ENCODE data around the gene ABCA8. TPM values are rescaled to one million over a fixed set of nuclear protein-coding genes. Genes with fewer than 3 reads are reported as not detected.

Gene ABCA8
- polyA plus RNA-seq, 1 experiment, result 13.8 TPM

DNA sequence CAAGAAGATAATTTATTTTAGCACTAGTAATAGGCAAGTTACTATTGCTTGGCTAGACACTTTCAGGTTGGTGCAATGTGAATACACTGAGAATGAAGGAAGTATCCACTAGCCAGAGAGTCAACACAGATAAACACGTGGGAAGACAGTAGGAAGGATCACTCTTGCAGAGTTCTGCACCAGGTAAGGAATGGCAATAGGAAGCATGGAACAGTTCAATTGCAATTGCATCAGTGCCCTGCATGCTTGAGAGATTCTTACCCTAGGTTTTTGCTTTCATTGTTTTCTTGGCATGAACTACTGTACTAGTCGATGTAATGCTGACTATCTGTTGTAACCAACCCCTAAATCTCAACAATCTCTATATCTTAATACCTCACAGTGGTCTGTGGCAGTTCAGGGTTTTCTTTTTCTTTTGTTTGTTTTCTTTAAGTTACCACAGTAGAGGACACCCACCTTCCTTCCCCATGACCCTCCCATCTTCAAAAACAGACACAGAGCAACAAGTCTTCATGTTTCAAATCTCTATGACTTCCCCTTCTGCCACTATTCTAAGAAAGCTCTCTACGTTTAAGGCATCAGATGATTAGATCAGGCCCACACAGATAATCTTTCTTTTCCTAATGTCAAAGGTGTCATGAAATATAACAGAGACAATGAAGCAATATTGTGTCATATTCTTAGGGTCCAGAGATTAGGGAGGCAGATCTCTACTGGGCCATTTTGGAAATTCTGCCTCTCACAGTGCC lies 18.1 kb upstream of the ABCA8 start:
- ChIA-PET POLR2A (no interaction called here), CTCF (interaction anchor here (1.9 kb wide), 1 partner anchor 196 kb away, joined by 8 read pairs; no protein-coding TSS in a partner anchor)
- Histone ChIP-seq H3K9me3 (ENCODE audit: control insufficient read depth, insufficient read depth, low read length) (no peaks in the 10 kb centered on the region), H3K27me3 (ENCODE audit: control insufficient read depth, insufficient read depth, low read length) (no peaks in the 10 kb centered on the region), H3K27ac (ENCODE audit: low read depth, low read length) (no peak overlapping the region), H3K4me3 (ENCODE audit: low read depth, low read length) (no peak overlapping the region)
- DNase-seq (ENCODE audit: low read depth, low spot score), result no peak
- TF ChIP-seq, protein P1, sequence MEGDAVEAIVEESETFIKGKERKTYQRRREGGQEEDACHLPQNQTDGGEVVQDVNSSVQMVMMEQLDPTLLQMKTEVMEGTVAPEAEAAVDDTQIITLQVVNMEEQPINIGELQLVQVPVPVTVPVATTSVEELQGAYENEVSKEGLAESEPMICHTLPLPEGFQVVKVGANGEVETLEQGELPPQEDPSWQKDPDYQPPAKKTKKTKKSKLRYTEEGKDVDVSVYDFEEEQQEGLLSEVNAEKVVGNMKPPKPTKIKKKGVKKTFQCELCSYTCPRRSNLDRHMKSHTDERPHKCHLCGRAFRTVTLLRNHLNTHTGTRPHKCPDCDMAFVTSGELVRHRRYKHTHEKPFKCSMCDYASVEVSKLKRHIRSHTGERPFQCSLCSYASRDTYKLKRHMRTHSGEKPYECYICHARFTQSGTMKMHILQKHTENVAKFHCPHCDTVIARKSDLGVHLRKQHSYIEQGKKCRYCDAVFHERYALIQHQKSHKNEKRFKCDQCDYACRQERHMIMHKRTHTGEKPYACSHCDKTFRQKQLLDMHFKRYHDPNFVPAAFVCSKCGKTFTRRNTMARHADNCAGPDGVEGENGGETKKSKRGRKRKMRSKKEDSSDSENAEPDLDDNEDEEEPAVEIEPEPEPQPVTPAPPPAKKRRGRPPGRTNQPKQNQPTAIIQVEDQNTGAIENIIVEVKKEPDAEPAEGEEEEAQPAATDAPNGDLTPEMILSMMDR (IDR thresholded peaks at IDR 0.05; ENCODE audit: low read depth, low read length), result no peak

DNA sequence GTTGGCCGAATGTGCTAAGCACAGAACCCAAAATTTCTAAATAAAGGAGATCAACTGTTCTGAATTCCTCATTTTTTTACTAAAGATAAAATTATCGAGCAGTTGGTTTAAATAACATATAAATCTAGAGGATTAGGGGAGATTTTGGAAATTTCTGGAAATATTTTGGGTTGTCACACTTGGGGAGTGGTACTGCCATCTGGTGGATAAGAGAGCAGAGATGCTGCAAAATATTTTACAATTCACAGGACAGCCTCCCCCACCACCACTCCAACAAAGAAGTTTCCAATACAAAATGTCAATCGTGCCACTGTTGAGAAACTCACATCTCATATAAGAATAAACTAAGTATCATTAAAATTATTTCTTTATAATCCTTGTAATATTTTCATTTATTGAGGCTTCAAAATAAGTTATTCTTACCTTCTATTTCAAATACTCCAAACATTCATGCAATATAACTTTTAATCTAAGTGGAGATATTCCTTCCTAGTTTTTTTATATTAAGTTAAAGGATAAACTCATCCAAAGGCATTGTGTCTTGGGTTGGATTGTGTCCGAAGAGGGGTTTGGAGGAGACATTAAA lies 17.0 kb upstream of the ABCA8 start:
- Histone ChIP-seq H3K27me3 (ENCODE audit: control insufficient read depth, insufficient read depth, low read length) (no peaks in the 10 kb centered on the region), H3K9me3 (ENCODE audit: control insufficient read depth, insufficient read depth, low read length) (no peaks in the 10 kb centered on the region), H3K4me3 (ENCODE audit: low read depth, low read length) (no peak overlapping the region), H3K27ac (ENCODE audit: low read depth, low read length) (no peak overlapping the region)
- no peak for DNase-seq (ENCODE audit: low read depth, low spot score)
- TF ChIP-seq, protein P1 (IDR thresholded peaks at IDR 0.05; ENCODE audit: low read depth, low read length), result peak; percentile 77
- ChIA-PET CTCF (interaction anchor here (1.9 to 5.0 kb wide), 3 partner anchors 195 to 201 kb away, joined by 8 to 46 read pairs (median 23); no protein-coding TSS in a partner anchor), POLR2A (no interaction called here)

DNA sequence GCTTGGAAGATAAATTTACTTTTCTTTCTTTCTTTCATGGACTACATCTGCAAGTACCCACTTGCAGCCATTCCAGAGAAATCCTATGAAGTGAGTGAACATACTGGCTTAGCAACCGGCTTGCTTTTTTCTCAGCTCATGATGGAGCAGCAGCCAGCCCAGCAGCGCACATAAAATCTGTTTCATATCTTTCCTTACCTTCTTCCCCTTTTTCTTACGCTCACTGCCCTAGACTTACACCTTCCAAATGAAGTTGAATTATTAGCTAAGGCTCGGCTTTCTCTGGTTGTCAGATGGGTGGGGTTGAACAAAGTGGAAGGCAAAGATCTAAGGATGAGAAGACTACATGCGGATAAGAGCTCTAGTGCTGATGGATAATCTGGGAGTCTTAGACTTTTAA lies 13.9 kb upstream of the ABCA8 start:
- Histone ChIP-seq H3K9me3 (ENCODE audit: control insufficient read depth, insufficient read depth, low read length) (no peaks in the 10 kb centered on the region), H3K4me3 (ENCODE audit: low read depth, low read length) (no peak overlapping the region), H3K27me3 (ENCODE audit: control insufficient read depth, insufficient read depth, low read length) (no peaks in the 10 kb centered on the region), H3K27ac (ENCODE audit: low read depth, low read length) (no peak overlapping the region)
- CTCF ChIA-PET, result interaction anchor here (0.5 to 5.0 kb wide), 4 partner anchors 174 to 532 kb away, joined by 3 to 46 read pairs (median 13); no protein-coding TSS in a partner anchor
- TF ChIP-seq, protein P1 (IDR thresholded peaks at IDR 0.05; ENCODE audit: low read depth, low read length), result no peak
- DNase-seq (ENCODE audit: low read depth, low spot score), result no peak
- POLR2A ChIA-PET, result no interaction called here

DNA sequence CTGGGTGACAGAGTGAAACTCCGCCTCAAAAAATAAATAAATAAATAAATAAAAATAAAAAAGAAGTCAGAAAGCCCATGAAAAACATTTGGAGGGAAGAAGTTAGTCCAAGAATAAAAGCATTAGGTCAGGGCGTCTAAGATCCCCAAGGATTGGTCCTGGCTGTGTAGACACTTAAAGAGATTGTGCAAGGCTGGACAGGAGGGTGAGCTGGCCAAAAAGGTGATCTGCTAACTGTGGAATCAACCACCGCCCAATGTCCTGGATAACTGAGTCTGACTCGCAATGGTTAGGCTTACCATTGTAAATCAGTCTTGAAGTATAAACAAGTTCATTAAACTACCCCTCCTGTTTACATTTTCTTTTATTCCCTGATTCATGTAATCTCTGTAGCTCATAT lies 8.8 kb upstream of the ABCA8 start:
- Histone ChIP-seq H3K9me3 (ENCODE audit: control insufficient read depth, insufficient read depth, low read length) (no peaks in the 10 kb centered on the region), H3K27ac (ENCODE audit: low read depth, low read length) (no peak overlapping the region), H3K4me3 (ENCODE audit: low read depth, low read length) (no peak overlapping the region), H3K27me3 (ENCODE audit: control insufficient read depth, insufficient read depth, low read length) (no peaks in the 10 kb centered on the region)
- ChIA-PET POLR2A (no interaction called here), CTCF (interaction anchor here (0.5 to 1.4 kb wide), 2 partner anchors 192 to 497 kb away, joined by 3 to 4 read pairs; no protein-coding TSS in a partner anchor)
- no peak for DNase-seq (ENCODE audit: low read depth, low spot score)
- TF ChIP-seq, protein P1 (IDR thresholded peaks at IDR 0.05; ENCODE audit: low read depth, low read length), result no peak

Measured in AG04450 (cell line).